Dermis microvascular lymphatic vessel endothelial cell (primary cell): Measurements from ENCODE around the gene SNED1. TPM values are rescaled to one million over a fixed set of nuclear protein-coding genes. Genes with fewer than 3 reads are reported as not detected.

Experiments
- DNase-seq, 2 donors: peaks; one replicate each; pipeline versions ENCODE4 v3.0.0 to v3.0.0-alpha.2; 2010; ENCODE audit warnings: low read depth in 2 of 2
- total RNA-seq: library from RNA; depleted of rRNA; stranded (reverse); fragments of >200 nt; gene quantifications from 2 replicates; pipeline ENCODE4 v1.2.1, GENCODE V29; 2014

The SNED1 gene
- total RNA-seq, 1 donor from 2014 or later, result 8.6 TPM

DNA sequence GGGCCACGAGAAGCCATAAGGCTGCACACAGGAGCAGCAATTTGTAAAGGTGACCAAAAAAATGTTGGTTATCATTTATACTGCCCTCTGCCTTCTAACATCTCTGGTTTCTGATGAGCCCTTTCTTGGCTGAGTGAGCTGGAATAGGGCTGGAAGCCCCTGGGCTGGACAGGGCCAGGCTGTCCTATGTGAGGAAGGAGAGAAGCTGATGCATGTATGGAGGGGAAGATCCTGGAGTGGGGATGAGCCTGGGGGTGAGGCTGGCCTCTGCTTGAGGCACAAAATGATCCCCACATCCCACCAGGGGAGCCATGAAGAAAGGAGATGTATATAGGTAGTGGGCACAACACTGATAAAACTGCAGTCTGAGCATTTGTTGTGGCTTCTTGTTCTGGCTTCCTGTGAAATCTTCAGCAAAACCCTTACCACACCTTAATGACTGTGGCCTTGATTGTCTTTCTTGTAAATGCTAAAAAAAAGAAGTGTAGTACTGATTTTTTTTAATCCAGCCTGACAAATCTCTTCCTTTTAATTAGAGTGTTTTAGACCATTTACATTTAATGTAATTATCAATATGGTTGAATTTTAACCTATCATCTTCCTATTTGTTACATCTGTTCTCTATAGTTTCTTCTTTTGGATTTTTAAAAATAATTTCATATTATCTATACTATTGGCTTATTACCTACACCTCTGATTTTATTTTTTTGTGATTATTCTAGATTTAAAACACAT is 5.6 kb downstream of the SNED1 start:
- no peak for DNase-seq

DNA sequence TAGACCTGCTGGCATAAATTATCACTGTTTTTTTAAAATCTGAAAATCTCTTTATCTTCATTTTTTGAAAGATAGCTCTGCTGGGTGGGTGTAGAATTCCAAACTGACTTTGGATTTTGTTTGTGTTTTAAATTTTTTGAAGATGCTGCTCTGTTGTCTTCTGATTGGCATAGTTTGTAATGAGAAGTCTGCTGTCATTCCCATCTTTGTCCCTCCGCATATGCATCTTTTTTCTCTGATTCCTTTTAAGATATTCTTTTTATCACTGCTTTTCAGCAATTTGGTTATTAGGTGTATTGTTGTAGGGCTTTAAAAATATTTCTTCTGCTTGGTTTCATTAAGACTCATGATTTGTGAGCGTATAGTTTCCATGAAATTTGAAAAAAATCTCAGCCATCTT is 7.2 kb downstream of the SNED1 start:
- DNase-seq, result no peak

DNA sequence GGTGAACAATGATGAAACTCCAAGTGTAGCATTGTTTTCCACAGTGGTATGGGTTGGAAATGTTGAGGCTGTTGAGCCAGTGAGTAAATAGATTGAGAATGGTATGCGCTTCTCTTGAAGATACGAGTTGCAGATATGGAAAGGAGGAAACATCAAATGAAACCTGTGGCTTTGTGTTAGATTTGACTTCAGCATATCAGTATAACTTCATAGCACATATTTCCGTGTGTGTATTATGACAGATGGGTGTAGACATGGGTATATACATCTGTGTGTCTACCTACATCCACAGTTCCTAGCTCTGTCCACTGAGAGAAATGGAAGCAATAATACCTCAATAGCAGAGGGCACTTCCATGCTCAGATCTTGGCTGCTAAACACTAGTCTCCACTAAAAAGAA is 8.0 kb downstream of the SNED1 start:
- no peak for DNase-seq

DNA sequence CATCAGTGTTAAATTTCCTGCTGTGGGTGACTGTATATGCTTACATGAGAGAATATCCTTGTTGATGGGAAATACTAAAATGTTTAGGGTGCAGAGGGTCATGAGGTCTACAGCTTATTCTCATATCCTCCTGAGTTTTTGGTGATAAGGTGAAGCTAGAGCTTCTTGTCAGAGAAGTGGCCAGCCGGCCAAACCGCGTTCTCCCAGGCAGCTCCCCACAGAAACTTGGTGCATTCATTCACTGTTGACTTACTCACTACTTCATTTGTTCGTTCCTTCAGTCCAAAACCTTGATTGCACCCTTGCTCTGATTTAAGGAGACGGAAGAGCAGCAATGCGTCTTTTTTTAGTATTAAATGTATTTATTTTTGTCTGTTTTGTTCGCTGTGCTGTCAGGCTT is 8.7 kb downstream of the SNED1 start:
- DNase-seq, result no peak

DNA sequence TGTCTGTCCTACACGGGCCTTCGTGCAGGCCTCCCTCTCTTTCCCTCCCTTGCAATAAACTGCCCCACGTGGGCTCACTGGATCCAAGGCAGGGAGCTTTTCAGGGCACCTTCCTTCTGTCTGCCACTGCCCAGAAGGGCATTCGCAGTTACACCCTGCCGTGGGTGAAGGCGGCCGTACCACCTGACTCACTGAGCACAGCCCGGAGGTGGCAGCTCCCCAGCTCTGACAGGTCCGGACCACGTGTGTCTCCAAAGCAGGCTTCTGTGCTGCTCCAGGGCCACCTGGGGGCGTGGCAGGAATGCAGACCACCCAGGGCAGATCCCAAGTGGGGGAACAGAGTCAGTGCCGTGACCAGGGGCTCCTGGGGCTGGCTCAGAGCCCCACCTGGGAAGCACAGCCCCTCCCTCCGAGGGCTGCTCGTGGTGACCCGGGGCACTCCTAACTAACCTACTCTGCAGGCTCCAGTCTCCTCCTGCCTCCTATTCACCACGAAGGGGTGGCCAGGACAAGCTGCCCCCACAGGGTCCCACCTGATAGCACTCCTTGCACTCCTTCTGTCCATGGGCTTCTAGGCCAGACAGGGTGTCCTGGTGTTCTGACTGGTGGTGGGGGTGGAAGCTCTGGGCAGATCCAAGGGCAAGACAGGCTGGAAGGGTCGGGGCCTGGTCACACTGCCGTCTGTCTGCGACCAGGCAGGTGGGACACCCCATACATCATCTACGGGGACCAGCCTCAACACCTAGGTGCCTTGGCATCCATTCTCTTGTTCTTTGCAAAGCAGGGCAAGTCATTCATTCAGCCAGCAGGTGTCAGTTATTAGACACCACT is 9.7 kb downstream of the SNED1 start:
- no peak for DNase-seq

DNA sequence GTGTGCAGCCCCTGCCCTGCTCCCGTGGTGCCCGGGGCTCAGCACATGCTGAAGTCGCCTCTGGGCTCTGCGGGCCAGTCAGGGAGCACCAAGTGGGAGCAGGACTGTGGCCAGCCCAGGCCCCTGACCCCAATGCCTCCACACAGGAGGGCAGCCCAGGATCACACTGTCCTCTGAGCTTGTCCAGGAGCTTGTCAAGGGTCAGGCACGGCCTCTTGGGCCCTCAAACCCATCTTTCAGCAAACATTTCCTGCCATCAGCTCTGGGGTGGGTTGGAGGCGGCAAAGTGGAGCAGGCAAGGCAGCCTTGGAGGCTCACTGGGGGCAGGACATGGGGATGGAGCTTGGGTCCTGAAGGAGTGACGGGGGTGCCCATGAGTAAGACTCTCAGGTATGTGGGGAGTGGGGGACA is 10.3 kb downstream of the SNED1 start:
- DNase-seq, result no peak

DNA sequence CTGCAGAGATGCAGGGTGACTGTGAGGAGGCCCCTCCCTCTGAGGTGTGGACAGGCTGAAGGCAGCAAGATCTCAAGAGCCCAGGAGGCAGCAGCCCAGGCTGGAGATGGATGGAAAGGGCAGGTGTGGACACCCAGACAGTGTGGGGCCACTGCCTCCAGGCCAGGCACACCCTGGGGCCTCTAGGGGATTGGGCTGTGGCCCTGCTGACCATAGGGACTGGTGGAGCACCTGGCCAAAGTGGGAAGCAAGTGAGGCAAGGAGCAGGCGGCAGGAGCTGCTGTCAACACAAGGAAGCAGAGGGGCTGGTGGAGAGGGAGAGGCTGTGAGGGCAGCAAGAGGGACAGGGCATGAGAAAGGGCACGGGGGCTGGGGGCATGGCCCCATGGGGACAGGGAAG is 10.8 kb downstream of the SNED1 start:
- DNase-seq, result no peak

DNA sequence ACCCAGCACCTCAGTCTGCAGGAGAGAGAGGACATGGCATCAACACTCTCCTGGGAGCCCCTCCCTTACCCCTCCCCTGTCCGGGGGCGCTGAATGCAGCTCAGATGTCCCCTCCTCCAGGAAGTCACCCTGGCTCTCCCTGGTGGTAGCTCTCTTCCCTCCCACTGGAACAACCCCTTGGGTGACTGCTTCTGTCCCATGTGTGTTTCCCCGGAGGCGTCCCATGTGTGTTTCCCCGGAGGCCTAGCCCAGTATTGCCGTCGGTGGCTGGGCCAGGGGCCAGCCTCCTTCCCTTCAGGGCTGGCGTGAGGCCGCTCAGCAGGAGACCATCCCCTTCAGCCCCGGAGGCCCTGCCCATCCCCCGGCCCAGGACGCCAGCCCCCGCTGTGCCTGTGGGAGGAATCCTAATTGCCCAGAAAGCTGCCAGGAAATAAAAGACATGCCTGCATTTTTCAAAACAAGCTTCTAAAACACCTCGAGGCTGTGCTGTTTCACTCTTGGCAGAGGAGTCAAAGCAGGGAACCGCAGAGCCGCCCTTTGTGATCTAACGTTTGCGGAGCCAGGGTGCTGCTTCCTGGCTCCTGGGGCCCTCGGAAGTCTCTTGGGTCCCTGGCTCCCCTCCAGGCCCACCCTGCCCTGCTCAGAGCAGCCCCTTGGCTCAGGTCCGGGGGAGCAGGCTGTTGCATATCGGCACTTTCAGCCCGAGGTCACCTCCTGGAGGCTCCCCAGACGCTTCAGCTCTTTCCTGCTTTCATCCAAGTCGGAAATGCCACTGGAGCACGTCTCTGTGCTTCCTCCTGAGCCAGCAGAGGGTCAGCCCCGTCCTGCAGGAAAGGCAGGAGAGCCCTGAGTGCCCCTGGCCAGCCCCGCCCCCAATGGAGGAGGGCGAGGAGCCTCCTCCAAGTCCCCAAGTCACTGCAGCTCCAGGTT is 11.4 kb downstream of the SNED1 start:
- peak in 1 of 2 donors; percentile 66 for DNase-seq

DNA sequence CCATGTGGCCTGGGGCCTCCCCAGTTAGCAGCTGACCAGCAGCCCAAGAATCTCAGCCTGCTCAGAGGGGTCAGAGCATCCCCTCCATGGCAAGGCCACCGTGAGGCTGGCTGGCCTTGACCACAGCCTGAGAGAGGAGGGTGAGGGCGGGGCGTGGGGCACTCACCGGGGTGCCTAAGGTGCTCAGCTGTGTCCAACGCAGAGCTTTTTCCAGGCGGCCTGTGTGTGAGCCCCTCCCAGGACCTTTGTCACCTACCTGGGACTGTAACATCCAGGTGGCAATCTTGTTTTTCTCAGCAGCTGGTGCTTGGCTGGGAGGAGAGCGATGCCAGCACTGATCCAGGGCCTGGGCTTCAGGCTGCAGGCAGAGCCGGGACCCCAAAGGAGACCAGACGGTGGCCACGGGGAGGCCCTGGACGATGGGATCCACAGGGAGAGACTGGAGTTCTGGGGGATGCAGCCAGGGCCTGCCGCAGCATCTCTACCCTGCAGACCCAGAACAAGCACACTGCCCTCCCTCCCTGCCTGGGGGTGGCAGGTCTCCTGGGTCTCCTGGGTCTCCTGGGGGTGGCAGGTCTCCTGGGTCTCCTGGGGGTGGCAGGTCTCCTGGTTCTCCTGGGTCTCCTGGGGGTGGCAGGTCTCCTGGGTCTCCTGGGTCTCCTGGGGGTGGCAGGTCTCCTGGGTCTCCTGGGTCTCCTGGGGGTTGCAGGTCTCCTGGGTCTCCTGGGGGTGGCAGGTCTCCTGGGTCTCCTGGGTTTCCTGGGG is 12.3 kb downstream of the SNED1 start:
- no peak for DNase-seq

DNA sequence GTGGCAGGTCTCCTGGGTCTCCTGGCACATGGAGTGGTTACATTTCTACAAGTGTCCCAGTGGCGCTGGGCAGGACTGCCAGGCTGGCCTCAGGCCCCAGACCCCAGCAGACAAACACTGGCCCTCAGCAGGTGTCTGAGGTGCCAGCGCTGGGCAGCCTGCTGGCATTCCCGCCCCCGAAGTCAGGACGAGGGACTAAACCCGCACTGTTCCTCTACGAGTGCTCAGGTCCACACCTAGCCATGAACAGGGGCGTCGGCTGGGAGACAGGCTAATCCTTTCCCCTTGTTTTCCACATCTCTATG is 12.8 kb downstream of the SNED1 start:
- DNase-seq, result no peak

DNA sequence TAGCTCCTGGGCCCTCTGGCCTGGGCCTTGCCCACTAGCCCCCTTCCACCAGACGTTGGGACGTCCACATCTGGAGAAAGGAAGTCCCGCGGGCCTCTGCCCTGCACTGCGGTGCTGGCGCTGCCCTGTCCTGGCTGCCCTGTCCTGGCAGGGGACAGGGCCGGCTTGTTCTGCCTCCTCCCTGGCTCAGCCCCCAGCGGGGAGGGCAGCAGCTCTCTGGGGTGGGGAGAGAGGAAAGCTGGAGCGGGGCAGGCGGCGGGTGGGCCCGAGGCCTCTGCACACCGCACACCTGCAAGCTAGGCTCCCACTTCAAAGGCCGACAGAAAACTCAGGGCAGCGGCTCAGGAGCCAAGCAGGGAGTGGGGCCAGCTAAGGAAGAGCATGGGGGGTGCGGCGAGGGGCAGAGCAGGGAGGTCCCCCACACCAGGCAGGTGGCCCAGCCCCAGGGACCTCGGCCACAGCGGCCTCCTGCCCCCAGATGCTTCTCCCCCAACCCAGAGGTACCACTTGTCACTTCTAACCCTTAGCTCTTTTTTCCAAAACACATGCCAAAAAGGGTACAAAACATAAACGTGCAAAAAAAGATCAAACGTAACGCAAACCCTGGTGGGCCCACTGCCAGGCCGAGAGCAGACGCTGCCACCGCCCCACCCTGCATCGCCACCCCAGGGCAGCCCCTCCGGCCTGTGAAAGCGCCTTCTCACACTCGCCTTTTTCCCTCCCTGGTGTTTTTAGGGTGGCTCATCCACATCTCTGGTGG is 13.5 kb downstream of the SNED1 start:
- no peak for DNase-seq

DNA sequence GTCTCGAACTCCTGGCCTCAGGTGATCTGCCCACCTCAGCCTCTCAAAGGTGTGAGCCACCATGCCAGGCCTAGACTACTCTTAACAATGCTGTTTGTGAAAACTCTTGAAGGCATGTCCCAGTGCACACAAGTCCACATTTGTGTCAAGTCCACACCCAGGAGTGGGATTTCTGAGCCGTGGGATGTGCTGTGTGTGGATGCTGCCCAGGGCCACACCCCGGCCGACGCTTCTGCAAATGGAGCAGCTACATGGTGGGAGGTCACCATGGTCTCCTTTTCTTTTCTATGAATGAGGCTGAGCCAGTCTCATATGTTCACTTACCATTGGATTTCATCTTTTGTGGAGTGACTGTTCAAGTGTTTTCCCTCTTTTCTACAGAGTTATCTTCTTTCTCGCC is 15.8 kb downstream of the SNED1 start:
- no peak for DNase-seq

DNA sequence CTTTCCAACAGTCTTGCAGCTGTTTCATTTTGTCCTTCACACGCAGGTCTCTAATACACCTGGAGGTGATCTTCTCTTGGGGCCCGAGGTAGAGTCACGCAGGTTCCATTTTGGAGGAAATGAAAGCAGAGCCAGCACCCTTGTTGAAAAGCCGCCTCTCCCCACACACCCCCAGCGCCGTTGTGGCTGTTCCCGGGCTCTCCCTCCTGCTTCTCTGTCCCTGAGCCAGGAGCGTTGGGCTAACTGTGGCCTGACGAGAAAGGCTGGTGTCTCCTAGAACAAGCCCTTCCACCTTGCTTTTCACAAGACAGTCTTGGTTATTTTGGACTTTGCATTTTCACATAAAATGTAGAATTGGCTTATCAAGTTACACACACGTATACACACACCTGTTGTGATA is 16.3 kb downstream of the SNED1 start:
- DNase-seq, result no peak

DNA sequence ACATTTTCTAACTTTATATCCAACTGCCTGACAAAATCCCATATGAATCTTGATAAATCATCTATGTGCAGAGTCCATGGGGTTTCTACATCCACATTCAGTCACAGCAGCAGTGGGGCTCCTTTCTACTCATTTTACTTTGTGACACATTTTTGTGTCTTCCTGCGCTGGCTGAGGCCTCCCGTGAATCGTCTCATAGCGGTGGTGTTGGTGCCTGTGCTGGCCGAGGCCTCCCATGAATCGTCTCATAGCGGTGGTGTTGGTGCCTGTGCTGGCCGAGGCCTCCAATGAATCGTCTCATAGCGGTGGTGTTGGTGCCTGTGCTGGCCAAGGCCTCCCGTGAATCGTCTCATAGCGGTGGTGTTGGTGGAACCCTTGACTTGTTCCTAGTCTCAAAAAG is 17.0 kb downstream of the SNED1 start:
- DNase-seq, result no peak

DNA sequence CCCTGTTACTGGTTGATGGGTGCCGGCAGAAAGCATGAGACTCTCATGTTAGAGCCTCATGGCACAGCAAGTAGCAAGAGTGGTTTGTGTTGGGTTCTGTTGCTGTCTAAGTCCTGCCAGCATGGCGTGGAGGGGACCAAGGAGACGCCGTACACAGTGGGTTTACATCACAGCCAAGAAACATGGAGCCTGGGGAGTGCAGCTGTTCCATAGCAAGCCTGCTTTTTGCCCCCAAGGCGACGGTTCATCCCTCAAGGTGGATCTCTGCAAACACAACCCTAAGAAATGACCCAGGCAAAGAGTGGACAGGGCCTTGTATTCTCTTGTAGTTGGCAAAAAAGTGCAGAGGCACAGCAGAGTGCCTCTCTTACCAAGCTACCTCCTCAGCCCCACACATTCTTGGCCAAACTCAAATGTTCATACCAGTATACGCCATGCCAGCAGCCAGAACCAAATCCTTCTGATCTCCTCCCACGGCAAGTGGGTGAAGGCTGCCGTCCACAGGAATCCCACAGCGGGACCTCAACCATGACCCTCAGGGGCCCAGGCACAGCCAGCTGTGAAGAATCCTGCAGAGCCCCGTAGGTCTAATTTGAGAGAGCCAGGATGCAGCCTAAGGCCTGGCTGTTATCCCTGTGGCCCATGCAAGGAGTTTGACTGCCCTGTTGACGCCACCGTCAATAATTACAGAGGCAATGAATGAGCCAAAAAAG is 19.0 kb downstream of the SNED1 start:
- no peak for DNase-seq

DNA sequence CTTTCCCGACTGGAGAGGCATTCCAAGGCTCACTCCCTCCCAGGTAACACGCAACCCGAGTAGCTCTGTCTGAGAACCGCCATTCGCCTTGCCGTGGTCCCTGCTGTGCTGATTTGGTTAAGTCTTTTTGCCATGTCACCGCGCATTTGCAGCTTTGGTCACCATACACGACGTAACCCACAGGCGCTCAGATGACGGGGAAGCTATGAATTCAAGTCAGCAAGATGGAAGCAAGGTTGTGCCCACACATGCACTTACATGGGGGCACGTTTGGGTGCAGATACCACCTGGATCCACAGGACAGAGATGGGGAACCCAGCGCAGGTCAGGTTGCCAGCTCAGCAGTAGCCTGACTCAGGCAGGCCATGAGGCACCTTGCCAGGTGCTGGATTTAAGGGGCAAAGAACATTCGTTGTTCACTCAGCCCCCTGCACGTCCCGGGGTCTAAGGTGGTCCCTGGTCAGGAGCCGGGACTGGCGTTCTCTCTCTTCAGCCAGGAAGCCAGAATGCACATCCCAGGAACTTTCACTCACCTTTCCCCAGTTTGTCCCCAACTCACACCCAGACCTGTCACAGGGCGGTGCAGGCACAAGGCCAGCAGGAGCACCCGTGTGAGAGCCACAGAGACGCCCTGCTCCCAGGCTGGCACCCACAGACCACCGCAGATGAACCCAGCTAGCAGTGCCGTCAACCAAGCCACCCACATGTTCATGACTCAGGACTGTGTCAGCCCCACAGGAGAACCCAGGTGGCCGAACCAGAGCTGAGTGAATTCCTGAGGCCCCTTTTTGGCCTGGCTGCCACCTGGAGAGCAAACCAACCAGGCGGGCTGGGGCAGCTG is 19.9 kb downstream of the SNED1 start:
- DNase-seq, result no peak

DNA sequence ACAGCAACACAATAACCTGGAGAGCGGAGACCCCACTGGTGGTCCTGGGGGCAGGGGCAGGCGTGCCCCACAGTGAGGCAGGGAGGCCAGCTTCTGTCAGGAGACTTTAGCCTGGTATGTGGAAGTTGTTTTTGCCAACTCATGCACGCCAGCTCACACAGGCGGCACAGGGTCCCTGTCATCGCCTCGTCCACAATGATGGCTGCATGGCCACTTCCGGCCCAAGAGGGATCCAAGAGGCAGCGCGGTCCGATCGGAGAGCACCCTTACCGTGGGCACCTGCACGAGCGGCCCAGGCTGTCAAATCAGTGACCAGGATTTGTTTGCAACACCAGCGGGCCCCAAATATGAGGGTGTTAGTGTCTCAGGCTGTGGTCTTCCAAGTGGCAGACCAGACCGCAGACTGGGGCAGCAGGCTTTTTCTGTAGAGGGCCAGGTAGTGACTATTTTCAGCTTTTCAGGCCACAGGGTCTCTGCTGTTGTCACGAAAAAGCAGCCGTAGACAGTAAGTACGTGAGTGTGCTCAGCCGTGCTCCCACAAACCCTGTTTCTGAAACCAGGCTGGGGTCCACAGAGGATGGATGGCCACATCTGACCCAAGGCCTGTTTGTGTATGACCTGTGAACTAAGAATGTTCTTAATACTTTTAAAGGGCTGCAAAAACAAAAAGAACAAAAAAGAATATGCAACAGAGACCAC is 21.2 kb downstream of the SNED1 start:
- no peak for DNase-seq

DNA sequence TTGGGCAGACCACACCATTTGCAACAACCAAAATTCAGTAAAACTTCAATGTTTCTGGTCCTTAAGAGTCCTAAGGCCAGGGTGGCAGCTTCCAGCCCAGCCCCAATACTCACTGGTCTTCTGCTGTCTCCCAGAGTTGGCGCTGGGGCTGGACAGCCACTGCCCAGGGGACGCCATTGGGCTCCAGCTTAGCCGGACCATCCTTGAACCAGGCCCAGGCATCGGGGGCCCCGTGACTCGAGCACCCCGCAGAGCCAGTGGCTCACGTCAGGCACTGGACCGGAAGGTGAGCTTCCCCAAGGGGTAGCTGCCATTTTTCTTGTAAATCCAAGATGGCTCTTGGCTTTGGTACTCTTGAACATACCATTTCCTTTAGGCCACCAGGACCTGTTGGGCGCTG is 21.8 kb downstream of the SNED1 start:
- no peak for DNase-seq
